Measurements from ENCODE around the gene HACD1. TPM values are rescaled to one million over a fixed set of nuclear protein-coding genes. Genes with fewer than 3 reads are reported as not detected.

HACD1 gene
- total RNA-seq (2014; rRNA removed; shearing (Covaris generic)), result 105 and 139 TPM in 2 replicates

- no peaks in the 10 kb centered on the region for H3K9me3 ChIP-seq (replicated peaks)
- no peaks in the 10 kb centered on the region for H3K27me3 ChIP-seq (replicated peaks)
- peaks cover 26% of the 10 kb centered on the region for H3K36me3 ChIP-seq
- peaks cover 7% of the 10 kb centered on the region for H3K4me1 ChIP-seq (replicated peaks)
- peak; percentile 86 to 87 for DNase-seq (ENCODE audit: low read depth in 1 of 2, low spot score in 2 of 2)
- H3K4me3 ChIP-seq, result peak within 1 kb of the TSS; percentile 95
- peak within 1 kb of the TSS; percentile 86 for H3K27ac ChIP-seq
Measured at GRCh38 chr10:17617031-17617911, at the start of gene HACD1. Gene HACD1 (minus strand): TSS chr10:17617374. CDS start chr10:17617339, 35 bp downstream.

- Histone ChIP-seq H3K27ac (peak overlapping the region; percentile 96), H3K36me3 (peaks cover 25% of the 10 kb centered on the region), H3K9me3 (replicated peaks) (no peaks in the 10 kb centered on the region), H3K27me3 (replicated peaks) (no peaks in the 10 kb centered on the region), H3K4me3 (no peak overlapping the region), H3K4me1 (replicated peaks) (peaks cover 31% of the 10 kb centered on the region)
- DNase-seq (ENCODE audit: low read depth in 1 of 2, low spot score in 2 of 2), result peak; percentile 49 to 79
Measured at GRCh38 chr10:17665747-17666146, 48.6 kb upstream of the HACD1 start.

GRCh38 chr10:17663450-17663849 is 46.3 kb upstream of the HACD1 start:
- DNase-seq (ENCODE audit: low read depth in 1 of 2, low spot score in 2 of 2), result no peak
- H3K27me3 ChIP-seq (replicated peaks), result no peaks in the 10 kb centered on the region
- no peak overlapping the region for H3K27ac ChIP-seq
- no peak overlapping the region for H3K4me3 ChIP-seq
- peaks cover 22% of the 10 kb centered on the region for H3K4me1 ChIP-seq (replicated peaks)
- H3K9me3 ChIP-seq (replicated peaks), result no peaks in the 10 kb centered on the region
- H3K36me3 ChIP-seq, result peaks cover 25% of the 10 kb centered on the region

- Histone ChIP-seq H3K27ac (no peak overlapping the region), H3K27me3 (replicated peaks) (no peaks in the 10 kb centered on the region)
Measured at GRCh38 chr10:17662193-17663138, 45.3 kb upstream of the HACD1 start.

GRCh38 chr10:17661510-17661909 is 44.3 kb upstream of the HACD1 start:
- no peak overlapping the region for H3K27ac ChIP-seq
- no peak for DNase-seq (ENCODE audit: low read depth in 1 of 2, low spot score in 2 of 2)

More at GRCh38 chr10:17662193-17663138, 45.3 kb upstream of the HACD1 start:
- DNase-seq (ENCODE audit: low read depth in 1 of 2, low spot score in 2 of 2), result no peak
- H3K4me1 ChIP-seq (replicated peaks), result peaks cover 19% of the 10 kb centered on the region
- H3K4me3 ChIP-seq, result no peak overlapping the region
- H3K36me3 ChIP-seq, result peaks cover 21% of the 10 kb centered on the region
- no peaks in the 10 kb centered on the region for H3K9me3 ChIP-seq (replicated peaks)

GRCh38 chr10:17660921-17661320 is 43.7 kb upstream of the HACD1 start:
- Histone ChIP-seq H3K9me3 (replicated peaks) (no peaks in the 10 kb centered on the region), H3K27me3 (replicated peaks) (no peaks in the 10 kb centered on the region), H3K36me3 (peaks cover 20% of the 10 kb centered on the region), H3K4me1 (replicated peaks) (peaks cover 18% of the 10 kb centered on the region), H3K27ac (no peak overlapping the region), H3K4me3 (no peak overlapping the region)
- no peak for DNase-seq (ENCODE audit: low read depth in 1 of 2, low spot score in 2 of 2)

More at GRCh38 chr10:17661510-17661909, 44.3 kb upstream of the HACD1 start:
- Histone ChIP-seq H3K36me3 (peaks cover 20% of the 10 kb centered on the region), H3K9me3 (replicated peaks) (no peaks in the 10 kb centered on the region), H3K4me3 (no peak overlapping the region), H3K27me3 (replicated peaks) (no peaks in the 10 kb centered on the region), H3K4me1 (replicated peaks) (peaks cover 18% of the 10 kb centered on the region)

- Histone ChIP-seq H3K27ac (no peak overlapping the region), H3K27me3 (replicated peaks) (no peaks in the 10 kb centered on the region), H3K9me3 (replicated peaks) (no peaks in the 10 kb centered on the region), H3K4me1 (replicated peaks) (peaks cover 16% of the 10 kb centered on the region), H3K4me3 (no peak overlapping the region), H3K36me3 (peaks cover 20% of the 10 kb centered on the region)
- DNase-seq (ENCODE audit: low read depth in 1 of 2, low spot score in 2 of 2), result no peak
Measured at GRCh38 chr10:17659365-17659764, 42.2 kb upstream of the HACD1 start.

- H3K27ac ChIP-seq, result no peak overlapping the region
- DNase-seq (ENCODE audit: low read depth in 1 of 2, low spot score in 2 of 2), result no peak
- H3K36me3 ChIP-seq, result peaks cover 22% of the 10 kb centered on the region
- no peaks in the 10 kb centered on the region for H3K27me3 ChIP-seq (replicated peaks)
- 0 out of 2 replicates have a peak, but pooled peaks cover 4% of the 10 kb centered on the region for H3K9me3 ChIP-seq (replicated peaks)
- peaks cover 23% of the 10 kb centered on the region for H3K4me1 ChIP-seq (replicated peaks)
- H3K4me3 ChIP-seq, result no peak overlapping the region
Measured at GRCh38 chr10:17657103-17657500, 39.9 kb upstream of the HACD1 start.

GRCh38 chr10:17655567-17656146 is 38.5 kb upstream of the HACD1 start:
- H3K36me3 ChIP-seq, result peaks cover 12% of the 10 kb centered on the region
- H3K9me3 ChIP-seq (replicated peaks), result 0 out of 2 replicates have a peak, but pooled peaks cover 4% of the 10 kb centered on the region
- peak overlapping the region; percentile 40 for H3K27ac ChIP-seq
- no peak for DNase-seq (ENCODE audit: low read depth in 1 of 2, low spot score in 2 of 2)
- H3K27me3 ChIP-seq (replicated peaks), result no peaks in the 10 kb centered on the region
- H3K4me1 ChIP-seq (replicated peaks), result peaks cover 23% of the 10 kb centered on the region
- H3K4me3 ChIP-seq, result no peak overlapping the region

- H3K36me3 ChIP-seq, result peaks cover 13% of the 10 kb centered on the region
- H3K27me3 ChIP-seq (replicated peaks), result no peaks in the 10 kb centered on the region
- 0 out of 2 replicates have a peak, but pooled peaks cover 4% of the 10 kb centered on the region for H3K9me3 ChIP-seq (replicated peaks)
- DNase-seq (ENCODE audit: low read depth in 1 of 2, low spot score in 2 of 2), result no peak
- H3K4me1 ChIP-seq (replicated peaks), result peaks cover 23% of the 10 kb centered on the region
- H3K27ac ChIP-seq, result no peak overlapping the region
- no peak overlapping the region for H3K4me3 ChIP-seq
Measured at GRCh38 chr10:17655009-17655408, 37.8 kb upstream of the HACD1 start.

GRCh38 chr10:17652585-17652984 is 35.4 kb upstream of the HACD1 start:
- DNase-seq (ENCODE audit: low read depth in 1 of 2, low spot score in 2 of 2), result no peak
- Histone ChIP-seq H3K27ac (no peak overlapping the region), H3K27me3 (replicated peaks) (no peaks in the 10 kb centered on the region), H3K9me3 (replicated peaks) (0 out of 2 replicates have a peak, but pooled peaks cover 4% of the 10 kb centered on the region), H3K36me3 (peaks cover 31% of the 10 kb centered on the region), H3K4me3 (no peak overlapping the region), H3K4me1 (replicated peaks) (peaks cover 23% of the 10 kb centered on the region)

- no peak for DNase-seq (ENCODE audit: low read depth in 1 of 2, low spot score in 2 of 2)
- Histone ChIP-seq H3K36me3 (peaks cover 32% of the 10 kb centered on the region), H3K27ac (no peak overlapping the region), H3K4me3 (no peak overlapping the region), H3K27me3 (replicated peaks) (no peaks in the 10 kb centered on the region), H3K9me3 (replicated peaks) (0 out of 2 replicates have a peak, but pooled peaks cover 4% of the 10 kb centered on the region), H3K4me1 (replicated peaks) (peaks cover 23% of the 10 kb centered on the region)
Measured at GRCh38 chr10:17651896-17652295, 34.7 kb upstream of the HACD1 start.

GRCh38 chr10:17650416-17650815 is 33.2 kb upstream of the HACD1 start:
- Histone ChIP-seq H3K27ac (no peak overlapping the region), H3K27me3 (replicated peaks) (no peaks in the 10 kb centered on the region), H3K36me3 (peaks cover 42% of the 10 kb centered on the region), H3K9me3 (replicated peaks) (0 out of 2 replicates have a peak, but pooled peaks cover 4% of the 10 kb centered on the region), H3K4me1 (replicated peaks) (peaks cover 19% of the 10 kb centered on the region), H3K4me3 (no peak overlapping the region)
- no peak for DNase-seq (ENCODE audit: low read depth in 1 of 2, low spot score in 2 of 2)
